Activated CD8-positive, alpha-beta memory T cell treated with anti-CD3 and anti-CD28 coated beads, Interleukin-2, amount 50 U/mL, for 48 hours (primary cell): ENCODE measurements around the gene MCRS1.

Experiments used
- DNase-seq: peaks from one replicate; pipeline ENCODE4 v3.0.0-alpha.2; 2020

Gene MCRS1

GRCh38 chr12:49554266-49554665 lies 13.7 kb downstream of the MCRS1 start:
- no peak for DNase-seq

GRCh38 chr12:49553512-49554088 lies 14.3 kb downstream of the MCRS1 start:
- no peak for DNase-seq

- no peak for DNase-seq
These were observed 15.0 kb downstream of the MCRS1 start for GRCh38 chr12:49552899-49553298.

- DNase-seq: no peak
These were observed 15.5 kb downstream of the MCRS1 start for GRCh38 chr12:49552425-49552824.

- DNase-seq: no peak
These were observed 15.9 kb downstream of the MCRS1 start for GRCh38 chr12:49552014-49552413.

DNA sequence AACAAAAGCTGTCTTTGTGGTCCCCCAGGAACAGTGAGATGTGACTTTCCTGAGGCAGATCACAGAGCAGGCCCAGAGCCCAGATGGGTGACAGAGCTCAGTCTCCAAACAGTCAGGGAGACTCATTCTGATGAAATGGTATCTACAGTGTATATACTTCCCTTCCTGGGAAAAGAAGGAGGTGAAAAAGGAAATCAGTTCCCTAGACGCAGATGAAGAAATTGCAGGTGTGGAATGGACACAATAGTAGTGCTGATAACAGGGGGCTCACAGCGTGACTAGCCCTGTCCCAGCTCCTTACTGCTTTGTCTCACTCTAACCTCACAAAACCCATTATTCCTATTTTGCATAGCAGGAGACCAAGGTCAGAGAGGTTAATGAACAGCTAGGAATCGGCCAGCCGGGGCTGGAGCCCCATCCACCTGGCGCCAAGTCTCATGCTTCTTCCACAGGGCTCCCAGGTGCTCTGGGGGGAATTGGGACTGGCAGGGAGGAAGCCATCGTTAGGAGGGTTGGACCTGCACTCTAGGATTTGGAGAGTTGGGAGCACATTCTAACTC lies 17.2 kb downstream of the MCRS1 start:
- no peak for DNase-seq

- no peak for DNase-seq
These were observed 17.9 kb downstream of the MCRS1 start for GRCh38 chr12:49549735-49550692.

- DNase-seq: peak; percentile 73
These were observed 18.9 kb downstream of the MCRS1 start for GRCh38 chr12:49548822-49549648.

- no peak for DNase-seq
These were observed 19.5 kb downstream of the MCRS1 start for GRCh38 chr12:49548481-49548821.

- no peak for DNase-seq
These were observed 20.8 kb downstream of the MCRS1 start for GRCh38 chr12:49547090-49547690.

DNA sequence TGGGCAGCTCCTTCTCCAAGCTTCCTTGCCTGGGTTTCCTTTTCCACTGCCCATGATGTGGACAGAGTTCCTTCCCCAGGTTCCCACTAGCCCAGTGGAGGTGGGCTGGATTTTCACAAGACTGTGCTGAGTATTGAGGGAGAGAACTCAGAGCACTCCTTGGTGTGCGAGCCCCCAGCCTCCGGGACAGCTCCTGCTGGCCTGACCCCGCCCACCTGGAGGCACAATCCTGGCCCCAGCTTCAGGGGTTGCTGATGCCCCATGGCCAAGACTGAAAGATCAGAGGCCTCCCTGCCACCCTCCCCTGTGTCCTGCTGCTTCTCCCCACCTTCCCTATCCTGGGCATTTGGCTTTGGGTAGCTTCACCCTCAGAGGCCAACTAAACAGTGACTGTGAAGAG lies 21.5 kb downstream of the MCRS1 start:
- no peak for DNase-seq

DNA sequence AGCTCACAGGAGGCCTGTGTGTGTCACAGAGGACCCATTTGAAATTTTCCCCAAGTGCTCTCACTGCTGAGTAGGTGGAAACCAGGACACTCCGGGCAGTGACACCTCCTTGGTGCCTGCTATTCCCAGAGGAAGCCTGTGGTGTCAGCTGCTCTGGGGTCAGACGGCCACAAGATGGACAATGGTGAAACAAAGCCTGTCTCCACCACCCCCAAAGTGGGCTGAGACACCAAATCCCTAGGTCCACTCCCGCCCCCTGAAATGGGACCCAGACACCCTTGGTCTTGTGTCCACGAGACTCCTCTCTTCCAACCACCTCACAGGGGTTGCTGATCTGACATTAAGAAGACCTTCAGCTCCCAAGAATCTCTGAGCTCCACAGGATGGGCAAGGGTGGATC lies 22.1 kb downstream of the MCRS1 start:
- no peak for DNase-seq

- no peak for DNase-seq
These were observed 23.8 kb downstream of the MCRS1 start for GRCh38 chr12:49543914-49544815.

DNA sequence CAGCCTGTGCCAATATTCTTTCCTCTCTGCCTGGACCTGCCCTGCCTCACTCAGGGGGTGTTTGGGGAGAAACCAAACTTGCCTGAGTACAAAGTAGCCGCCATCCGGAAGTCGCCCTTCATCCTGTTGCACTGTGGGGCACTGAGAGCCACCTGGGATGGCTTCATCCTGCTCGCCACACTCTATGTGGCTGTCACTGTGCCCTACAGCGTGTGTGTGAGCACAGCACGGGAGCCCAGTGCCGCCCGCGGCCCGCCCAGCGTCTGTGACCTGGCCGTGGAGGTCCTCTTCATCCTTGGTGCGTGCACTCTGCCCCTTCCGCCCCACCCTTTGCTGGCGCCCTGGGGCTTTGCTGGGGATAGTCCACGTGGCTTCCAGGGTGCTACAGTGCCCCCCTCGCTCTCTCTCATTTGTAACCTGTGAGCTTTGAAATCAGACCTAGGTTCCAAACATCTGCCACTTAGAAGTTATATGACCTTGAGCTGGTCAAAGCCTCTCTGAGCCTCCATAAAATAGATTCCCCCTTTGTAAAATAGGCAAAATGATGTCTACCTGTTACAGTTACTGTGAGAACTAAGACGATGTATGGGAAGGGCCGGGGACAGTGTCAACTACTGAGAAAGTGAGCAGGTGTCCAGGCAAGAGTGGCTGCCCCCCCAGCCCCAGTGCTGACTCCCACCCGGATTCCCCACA lies 24.6 kb downstream of the MCRS1 start:
- DNase-seq: no peak

GRCh38 chr12:49542592-49543160 lies 25.3 kb downstream of the MCRS1 start:
- no peak for DNase-seq

DNA sequence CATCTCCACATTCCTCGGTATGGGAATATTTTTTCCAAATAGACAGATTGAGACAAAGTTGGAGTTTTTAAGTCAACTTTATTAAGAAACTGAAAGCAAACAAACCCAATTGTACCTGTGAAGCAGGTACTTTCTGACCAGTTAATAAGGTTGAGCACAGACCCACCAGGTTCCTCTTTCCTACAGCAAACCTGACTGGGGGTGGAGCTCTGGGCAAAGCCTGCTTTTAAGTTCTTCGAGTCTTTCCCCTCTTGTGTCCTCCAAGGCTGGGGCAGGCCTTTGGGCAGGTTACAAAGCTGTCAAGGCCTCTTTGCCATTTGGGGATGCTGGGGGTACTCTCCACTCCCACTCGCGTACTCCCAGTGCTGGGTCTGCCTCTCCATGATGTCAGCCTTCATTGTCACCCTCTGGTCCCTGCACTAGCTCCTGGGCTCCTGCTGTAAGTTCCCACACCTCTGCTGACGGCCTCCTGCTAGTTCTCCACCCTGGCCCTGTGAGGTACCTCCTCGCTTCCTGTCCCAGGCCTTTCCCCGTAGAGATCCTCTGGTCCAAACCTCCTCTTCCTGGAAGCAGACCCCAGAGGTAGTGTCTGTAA lies 25.9 kb downstream of the MCRS1 start:
- no peak for DNase-seq

DNA sequence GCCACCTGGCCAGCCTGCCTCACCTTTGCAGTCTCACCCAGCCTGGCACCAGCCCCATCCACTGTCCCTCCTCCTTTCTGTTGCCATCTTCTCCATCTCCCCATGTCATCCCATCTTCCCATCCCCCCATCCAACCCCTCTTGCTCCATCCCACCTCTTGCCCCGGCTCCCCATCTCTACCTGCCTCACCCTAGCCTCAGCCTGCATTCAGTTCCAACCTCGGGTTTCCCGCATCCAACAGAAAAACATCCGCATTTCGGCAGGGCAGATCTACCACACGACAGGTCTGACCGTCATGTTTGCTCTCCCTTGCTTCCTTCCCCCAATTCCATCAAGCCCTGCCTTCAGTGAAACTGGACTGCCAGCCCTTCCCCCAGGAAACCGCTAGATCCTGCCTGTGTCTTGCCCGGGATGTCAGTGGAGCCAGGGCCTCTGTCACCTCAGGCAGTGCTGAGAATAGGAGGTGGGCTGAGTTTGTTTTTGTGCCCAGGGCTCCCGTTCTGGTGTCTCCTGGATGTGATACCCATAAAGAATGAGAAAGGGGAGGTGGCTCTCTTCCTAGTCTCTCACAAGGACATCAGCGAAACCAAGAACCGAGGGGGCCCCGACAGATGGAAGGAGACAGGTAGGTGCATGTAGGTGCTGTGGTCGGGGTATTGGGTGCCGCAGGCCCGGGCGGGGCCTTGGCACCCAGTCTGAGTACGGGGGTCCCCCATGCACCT lies 26.6 kb downstream of the MCRS1 start:
- no peak for DNase-seq

GRCh38 chr12:49540229-49541139 lies 27.5 kb downstream of the MCRS1 start:
- DNase-seq: no peak
